ENCODE results near the gene SERINC3.

DNA sequence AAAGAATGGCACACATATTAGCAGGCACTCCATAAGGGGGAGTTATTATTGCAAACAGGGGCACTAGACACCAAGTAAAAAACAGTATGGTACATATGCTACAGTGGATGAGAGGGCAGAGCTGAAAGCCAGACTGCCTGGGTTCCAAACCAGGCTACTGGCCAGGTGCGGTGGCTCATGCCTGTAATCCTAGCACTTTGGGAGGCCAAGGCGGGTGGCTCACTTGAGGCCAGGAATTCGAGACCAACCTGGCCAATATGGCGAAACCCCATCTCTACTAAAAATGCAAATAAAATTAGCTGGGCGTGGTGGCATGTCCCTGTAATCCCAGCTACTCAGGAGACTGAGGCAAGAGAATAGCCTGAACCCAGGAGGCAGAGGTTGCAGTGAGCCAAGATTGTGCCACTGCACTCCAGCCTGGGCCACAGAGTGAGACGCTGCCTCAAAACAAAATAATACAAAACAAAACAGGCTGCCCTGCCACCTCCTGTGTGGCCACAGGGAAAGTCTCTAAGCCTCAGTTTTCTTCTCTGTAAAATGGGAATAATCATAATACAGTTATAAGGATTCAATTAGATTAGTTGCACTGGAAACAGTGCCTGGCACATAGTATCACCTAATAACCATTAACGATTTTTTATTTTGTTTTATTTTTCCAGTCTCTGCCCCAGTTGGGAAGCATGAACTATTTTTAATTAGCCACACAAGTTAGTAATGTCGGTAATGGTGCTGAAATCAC, 53.7 kb downstream of the SERINC3 start:
- TF ChIP-seq CTCF (IDR thresholded peaks at IDR 0.05; ENCODE audit: extremely low read depth in 1 of 2, insufficient read depth in 1 of 2, low read depth in 1 of 2, low read length in 2 of 2) (no peak), EZH2 (IDR thresholded peaks at IDR 0.05; ENCODE audit: borderline replicate concordance, low read depth, low read length, severe bottlenecking) (no peak)
- TF ChIP-seq, protein P1, sequence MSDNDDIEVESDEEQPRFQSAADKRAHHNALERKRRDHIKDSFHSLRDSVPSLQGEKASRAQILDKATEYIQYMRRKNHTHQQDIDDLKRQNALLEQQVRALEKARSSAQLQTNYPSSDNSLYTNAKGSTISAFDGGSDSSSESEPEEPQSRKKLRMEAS (IDR thresholded peaks at IDR 0.05; ENCODE audit: insufficient read depth, insufficient read length) = no peak

All from endothelial cell of umbilical vein (primary cell).